Sigmoid colon (tissue), 4 donors: Measurements from ENCODE around the gene PLBD2.

Source experiments
- CTCF ChIP-seq, 4 experiments: fragments of 450-650 bp in 3 of 4; fragments of 200-600 bp in 1 of 4; IDR thresholded peaks; one replicate each; pipeline ENCODE4 v1.5.1; 2016 to 2019; ENCODE audit warnings: antibody characterized with exemption in 4 of 4, mild to moderate bottlenecking in 3 of 4, moderate library complexity in 2 of 4
- EP300 ChIP-seq, 4 donors: sonication (generic); formaldehyde crosslinking; IDR thresholded peaks; one replicate each; pipeline ENCODE4 v1.6.1; 2017; ENCODE audit warnings: antibody characterized with exemption in 4 of 4
- POLR2A ChIP-seq, 2 donors: fragments of 450-650 bp; IDR thresholded peaks; one replicate each; pipeline ENCODE4 v1.6.1; 2016; ENCODE audit warnings: antibody characterized with exemption in 2 of 2, mild to moderate bottlenecking in 2 of 2, moderate library complexity in 2 of 2
- POLR2AphosphoS5 ChIP-seq, 4 donors: sonication (generic); formaldehyde crosslinking; IDR thresholded peaks; one replicate each; pipeline ENCODE4 v1.6.1; 2017; ENCODE audit warnings: antibody characterized with exemption in 4 of 4

- TF ChIP-seq CTCF (IDR thresholded peaks at IDR 0.05) (no peak), EP300 (IDR thresholded peaks at IDR 0.05) (no peak), POLR2A (IDR thresholded peaks at IDR 0.05) (no peak), POLR2AphosphoS5 (IDR thresholded peaks at IDR 0.05) (no peak)
Observed at GRCh38 chr12:113368331-113368730, 9.9 kb downstream of the PLBD2 start.
